H9 (cell line): Measurements from ENCODE around the gene MGME1. TPM values are rescaled to one million over a fixed set of nuclear protein-coding genes. Genes with fewer than 3 reads are reported as not detected.

Source experiments
- DNase-seq: peaks from one replicate; pipeline ENCODE4 v3.0.0-alpha.2; 2017
- H2AFZ ChIP-seq: one replicate; pipeline ENCODE4 v1.6.1; 2013; ENCODE audit warnings: mild to moderate bottlenecking, low read length, control low read depth, moderate library complexity
- H2AK5ac ChIP-seq: 2 replicates; pipeline ENCODE4 v1.6.1; 2013; ENCODE audit warnings: low read length, control low read depth, mixed read lengths; ENCODE audit not compliant: insufficient read length
- H2BK120ac ChIP-seq: one replicate; pipeline ENCODE4 v1.6.1; 2013; ENCODE audit warnings: low read depth, mild to moderate bottlenecking, low read length, control low read depth, inconsistent platforms; ENCODE audit not compliant: poor library complexity, severe bottlenecking
- H2BK12ac ChIP-seq: 2 replicates; pipeline ENCODE4 v1.6.1; 2013; ENCODE audit warnings: low read length, control low read depth, mixed read lengths, low read depth; ENCODE audit not compliant: insufficient read length
- H2BK15ac ChIP-seq: 2 replicates; pipeline ENCODE4 v1.6.1; 2013; ENCODE audit warnings: low read depth, low read length, control low read depth
- H2BK20ac ChIP-seq: one replicate; pipeline ENCODE4 v1.6.1; 2013; ENCODE audit warnings: low read depth, mild to moderate bottlenecking, low read length, control low read depth, inconsistent platforms; ENCODE audit not compliant: poor library complexity, severe bottlenecking
- H2BK5ac ChIP-seq: 2 replicates; pipeline ENCODE4 v1.6.1; 2013; ENCODE audit warnings: low read length, control low read depth, mixed read lengths; ENCODE audit not compliant: insufficient read length
- H3K14ac ChIP-seq: 2 replicates; pipeline ENCODE4 v1.6.1; 2013; ENCODE audit warnings: low read length, control low read depth; ENCODE audit not compliant: insufficient read depth
- H3K18ac ChIP-seq: 2 replicates; pipeline ENCODE4 v1.6.1; 2013; ENCODE audit warnings: low read depth, mild to moderate bottlenecking, mixed read lengths, low read length, control low read depth; ENCODE audit not compliant: insufficient read length
- H3K23ac ChIP-seq: 2 replicates; pipeline ENCODE4 v1.6.1; 2013; ENCODE audit warnings: low read length, control low read depth, mixed read lengths, low read depth; ENCODE audit not compliant: insufficient read length
- H3K23me2 ChIP-seq: 2 replicates; pipeline ENCODE4 v1.6.1; 2013; ENCODE audit warnings: low read depth, mild to moderate bottlenecking, mixed read lengths, low read length, control low read depth; ENCODE audit not compliant: insufficient read length, poor library complexity, severe bottlenecking
- H3K27ac ChIP-seq: 2 replicates; pipeline ENCODE4 v1.5.1; 2013; ENCODE audit warnings: low read length, control low read depth, mixed read lengths, low read depth; ENCODE audit not compliant: insufficient read length
- H3K27me3 ChIP-seq: 2 replicates; pipeline ENCODE4 v1.6.1; 2013; ENCODE audit warnings: low read length, control low read depth, inconsistent platforms; ENCODE audit not compliant: insufficient read depth
- H3K4ac ChIP-seq: 2 replicates; pipeline ENCODE4 v1.6.1; 2013; ENCODE audit warnings: low read depth, mild to moderate bottlenecking, control low read depth, inconsistent platforms, low read length, moderate library complexity
- H3K4me1 ChIP-seq: 2 replicates; pipeline ENCODE4 v1.6.1; 2013; ENCODE audit warnings: low read length, control low read depth, inconsistent platforms; ENCODE audit not compliant: insufficient read depth
- H3K4me2 ChIP-seq: 2 replicates; pipeline ENCODE4 v1.6.1; 2013; ENCODE audit warnings: low read length, control low read depth, mixed read lengths; ENCODE audit not compliant: insufficient read length, insufficient read depth
- H3K56ac ChIP-seq: 2 replicates; pipeline ENCODE4 v1.6.1; 2013; ENCODE audit warnings: low read depth, mild to moderate bottlenecking, mixed read lengths, low read length, control low read depth; ENCODE audit not compliant: insufficient read length
- H3K79me1 ChIP-seq: 2 replicates; pipeline ENCODE4 v1.6.1; 2013; ENCODE audit warnings: low read depth, mild to moderate bottlenecking, moderate library complexity, low read length, control low read depth, inconsistent platforms; ENCODE audit not compliant: insufficient read depth, poor library complexity, severe bottlenecking
- H3K79me2 ChIP-seq: 2 replicates; pipeline ENCODE4 v1.6.1; 2013; ENCODE audit warnings: low read length, control low read depth, inconsistent platforms; ENCODE audit not compliant: insufficient read depth
- H3K9ac ChIP-seq: 2 replicates; pipeline ENCODE4 v1.6.1; 2013; ENCODE audit warnings: low read length, control low read depth, mixed read lengths; ENCODE audit not compliant: insufficient read length; ENCODE audit errors: extremely low read depth
- H3K9me3 ChIP-seq: one replicate; pipeline ENCODE4 v1.6.1; 2013; ENCODE audit warnings: low read depth, low read length, inconsistent platforms; ENCODE audit not compliant: control insufficient read depth
- H3T11ph ChIP-seq: one replicate; pipeline ENCODE4 v1.6.1; 2013; ENCODE audit warnings: mild to moderate bottlenecking, low read length, control low read depth, inconsistent platforms
- H4K20me1 ChIP-seq: one replicate; pipeline ENCODE4 v1.6.1; 2013; ENCODE audit not compliant: control insufficient read depth, insufficient read length, insufficient read depth
- H4K5ac ChIP-seq: 2 replicates; pipeline ENCODE4 v1.6.1; 2013; ENCODE audit warnings: low read depth, mild to moderate bottlenecking, mixed read lengths, low read length, control low read depth; ENCODE audit not compliant: insufficient read length
- H4K8ac ChIP-seq: replicated peaks from 2 replicates; pipeline ENCODE4 v1.6.1; 2013; ENCODE audit warnings: low read length, control low read depth, mixed read lengths, low read depth; ENCODE audit not compliant: insufficient read length
- H4K91ac ChIP-seq: 2 replicates; pipeline ENCODE4 v1.6.1; 2013; ENCODE audit warnings: low read depth, mild to moderate bottlenecking, moderate library complexity, mixed read lengths, low read length, control low read depth; ENCODE audit not compliant: insufficient read length
- H3K27ac Mint-ChIP-seq, 3 experiments: 2 replicates in 2 of 3; 3 replicates in 1 of 3; pipeline ENCODE4 v1.8.0; 2020 to 2021; ENCODE audit warnings: mixed read lengths in 3 of 3, mild to moderate bottlenecking in 1 of 3, moderate library complexity in 1 of 3
- H3K27me3 Mint-ChIP-seq: 2 replicates; pipeline ENCODE4 v1.8.0; 2021; ENCODE audit warnings: low read depth, mild to moderate bottlenecking, moderate library complexity, mixed read lengths
- H3K36me3 Mint-ChIP-seq, 3 experiments: 2 replicates in 2 of 3; 3 replicates in 1 of 3; pipeline ENCODE4 v1.8.0; 2020 to 2021; ENCODE audit warnings: low read depth in 3 of 3, mixed read lengths in 3 of 3; ENCODE audit not compliant: insufficient read depth in 1 of 3
- H3K4me1 Mint-ChIP-seq, 2 experiments: 2 replicates each; pipeline ENCODE4 v1.8.0; 2020; ENCODE audit warnings: mixed read lengths in 2 of 2
- H3K4me3 Mint-ChIP-seq, 2 experiments: 2 replicates in 1 of 2; 3 replicates in 1 of 2; pipeline ENCODE4 v1.8.0; 2020 to 2021; ENCODE audit warnings: mild to moderate bottlenecking in 2 of 2, mixed read lengths in 2 of 2, moderate library complexity in 1 of 2
- H3K9me3 Mint-ChIP-seq, 2 experiments: 2 replicates in 1 of 2; 3 replicates in 1 of 2; pipeline ENCODE4 v1.8.0; 2020; ENCODE audit warnings: mild to moderate bottlenecking in 2 of 2, mixed read lengths in 2 of 2, moderate library complexity in 1 of 2
- WGBS: extraction: QIAGEN DNeasy Blood & Tissue Kit; methylation state at CpG from one replicate; pipeline ENCODE4 v1.1.7; 2013; ENCODE audit warnings: missing lambda C conversion rate, low lambda C conversion rate, mixed read lengths; ENCODE audit not compliant: insufficient read length; ENCODE audit errors: extremely low coverage; 5-methylcytosine and 5-hydroxymethylcytosine counted together
- total RNA-seq: library from RNA; stranded (reverse); gene quantifications from 2 replicates; pipeline ENCODE4 v1.2.1, GENCODE V29; 2021
- TF ChIP-seq, protein P1 (sequence below): fragments of 200-600 bp; sonication (generic); conservative IDR thresholded peaks from 3 replicates; pipeline ENCODE4 v1.8.0; 2021; ENCODE audit warnings: antibody characterized with exemption, mild to moderate bottlenecking

Gene MGME1
- total RNA-seq, 1 experiment from 2014 or later = 48.9 TPM

DNA sequence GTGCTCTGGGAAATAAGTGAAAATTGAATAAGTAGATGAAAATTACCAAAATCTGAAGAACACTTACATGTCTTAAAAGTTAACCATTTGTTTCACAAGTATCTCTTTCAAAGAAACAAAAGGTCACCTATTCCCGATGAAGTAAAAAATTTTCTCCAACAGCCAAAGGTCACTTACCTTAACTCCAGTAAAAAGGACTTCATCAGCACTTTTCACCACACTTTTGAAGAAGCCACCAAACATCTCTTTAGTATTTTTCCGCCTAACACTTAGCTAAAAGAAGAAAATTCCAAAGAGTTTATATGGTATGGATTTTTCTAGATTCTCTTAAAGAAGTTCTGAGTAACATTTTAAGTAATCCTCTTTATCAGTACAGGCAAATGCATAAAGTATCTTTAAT lies 17.5 kb upstream of the MGME1 start:
- WGBS = no CpG with 5 or more reads among the region's 2 CpGs
- H3K14ac ChIP-seq = no peak overlapping the region
- H2BK15ac ChIP-seq = no peak overlapping the region
- H3K27me3 Mint-ChIP-seq = no peaks in the 10 kb centered on the region
- DNase-seq = no peak
- peaks cover 91 to 100% (median 100%) of the 10 kb centered on the region in 3 experiments for H3K36me3 Mint-ChIP-seq
- H2BK12ac ChIP-seq = no peak overlapping the region
- H3K4me3 Mint-ChIP-seq = no peak overlapping the region
- H3K4me1 ChIP-seq = no peaks in the 10 kb centered on the region
- H3K4ac ChIP-seq = no peak overlapping the region
- H3K23me2 ChIP-seq = no peaks in the 10 kb centered on the region
- no peaks in the 10 kb centered on the region for H4K20me1 ChIP-seq
- H4K8ac ChIP-seq = no peak overlapping the region
- H2AFZ ChIP-seq = no peak overlapping the region
- peaks cover 12% of the 10 kb centered on the region for H3K79me1 ChIP-seq
- H3K4me1 Mint-ChIP-seq = no peaks in the 10 kb centered on the region; a peak in 1 of 4 replicates
- no peak overlapping the region for H4K5ac ChIP-seq
- no peaks in the 10 kb centered on the region for H3K27me3 ChIP-seq
- H3K27ac Mint-ChIP-seq = peak overlapping the region in 1 of 3 experiments; percentile 49; a peak in 3 of 7 replicates
- no peak overlapping the region for H3K56ac ChIP-seq
- H2AK5ac ChIP-seq = no peak overlapping the region
- no peak overlapping the region for H4K91ac ChIP-seq
- H3K23ac ChIP-seq = no peak overlapping the region
- no peak overlapping the region for H2BK120ac ChIP-seq
- H3K9me3 ChIP-seq = no peaks in the 10 kb centered on the region
- TF ChIP-seq, protein P1, sequence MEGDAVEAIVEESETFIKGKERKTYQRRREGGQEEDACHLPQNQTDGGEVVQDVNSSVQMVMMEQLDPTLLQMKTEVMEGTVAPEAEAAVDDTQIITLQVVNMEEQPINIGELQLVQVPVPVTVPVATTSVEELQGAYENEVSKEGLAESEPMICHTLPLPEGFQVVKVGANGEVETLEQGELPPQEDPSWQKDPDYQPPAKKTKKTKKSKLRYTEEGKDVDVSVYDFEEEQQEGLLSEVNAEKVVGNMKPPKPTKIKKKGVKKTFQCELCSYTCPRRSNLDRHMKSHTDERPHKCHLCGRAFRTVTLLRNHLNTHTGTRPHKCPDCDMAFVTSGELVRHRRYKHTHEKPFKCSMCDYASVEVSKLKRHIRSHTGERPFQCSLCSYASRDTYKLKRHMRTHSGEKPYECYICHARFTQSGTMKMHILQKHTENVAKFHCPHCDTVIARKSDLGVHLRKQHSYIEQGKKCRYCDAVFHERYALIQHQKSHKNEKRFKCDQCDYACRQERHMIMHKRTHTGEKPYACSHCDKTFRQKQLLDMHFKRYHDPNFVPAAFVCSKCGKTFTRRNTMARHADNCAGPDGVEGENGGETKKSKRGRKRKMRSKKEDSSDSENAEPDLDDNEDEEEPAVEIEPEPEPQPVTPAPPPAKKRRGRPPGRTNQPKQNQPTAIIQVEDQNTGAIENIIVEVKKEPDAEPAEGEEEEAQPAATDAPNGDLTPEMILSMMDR = no peak
- H2BK20ac ChIP-seq = no peak overlapping the region
- peaks cover 16% of the 10 kb centered on the region for H3K79me2 ChIP-seq
- H3K4me2 ChIP-seq = no peak overlapping the region
- H3K9me3 Mint-ChIP-seq = no peaks in the 10 kb centered on the region
- no peak overlapping the region for H3K9ac ChIP-seq
- no peak overlapping the region for H2BK5ac ChIP-seq
- no peak overlapping the region for H3T11ph ChIP-seq
- H3K18ac ChIP-seq = no peak overlapping the region
- H3K27ac ChIP-seq = no peak overlapping the region
